ENCODE measurements around the gene AHCYL2.

AHCYL2 gene

GRCh38 chr7:129426482-129426881 is 201.7 kb downstream of the AHCYL2 start:
- no peak overlapping the region for H3K4me3 ChIP-seq (replicated peaks; ENCODE audit: low read depth, low read length)
- no peak for TF ChIP-seq CTCF (IDR thresholded peaks at IDR 0.05; ENCODE audit: low read length, missing control alignments)
- DNase-seq (ENCODE audit: low read depth), result no peak

- DNase-seq (ENCODE audit: low read depth), result peak; percentile 36
- no peak for TF ChIP-seq CTCF (IDR thresholded peaks at IDR 0.05; ENCODE audit: low read length, missing control alignments)
- H3K4me3 ChIP-seq (replicated peaks; ENCODE audit: low read depth, low read length), result no peak overlapping the region
Measured at GRCh38 chr7:129427526-129428045, 202.8 kb downstream of the AHCYL2 start.

- no peak overlapping the region for H3K4me3 ChIP-seq (replicated peaks; ENCODE audit: low read depth, low read length)
- DNase-seq (ENCODE audit: low read depth), result no peak
- TF ChIP-seq CTCF (IDR thresholded peaks at IDR 0.05; ENCODE audit: low read length, missing control alignments), result no peak
Measured at GRCh38 chr7:129431911-129432643, 207.2 kb downstream of the AHCYL2 start.

GRCh38 chr7:129433847-129434674 is 209.2 kb downstream of the AHCYL2 start, which contains the start of gene STRIP2:
STRIP2 (plus strand) TSS chr7:129434432; CDS start chr7:129434473, 41 bp downstream.
- peak within 1 kb of the TSS; percentile 81 for H3K4me3 ChIP-seq (replicated peaks; ENCODE audit: low read depth, low read length)
- peak; percentile 2 for TF ChIP-seq CTCF (IDR thresholded peaks at IDR 0.05; ENCODE audit: low read length, missing control alignments)
- DNase-seq (ENCODE audit: low read depth), result peak; percentile 69

GRCh38 chr7:129434675-129435318 is 210.0 kb downstream of the AHCYL2 start:
- TF ChIP-seq CTCF (IDR thresholded peaks at IDR 0.05; ENCODE audit: low read length, missing control alignments), result no peak
- peak overlapping the region; percentile 81 for H3K4me3 ChIP-seq (replicated peaks; ENCODE audit: low read depth, low read length)
- DNase-seq (ENCODE audit: low read depth), result peak; percentile 26

GRCh38 chr7:129435414-129435829 is 210.6 kb downstream of the AHCYL2 start:
- DNase-seq (ENCODE audit: low read depth), result no peak
- H3K4me3 ChIP-seq (replicated peaks; ENCODE audit: low read depth, low read length), result peak overlapping the region; percentile 81
- TF ChIP-seq CTCF (IDR thresholded peaks at IDR 0.05; ENCODE audit: low read length, missing control alignments), result no peak

All from fibroblast of pulmonary artery (primary cell).